NCI-H748 (cell line): ENCODE data around the gene CELSR2.
"Not testable (repeated sequence)": the region's sequence is repeated elsewhere in the genome, so short reads cannot be mapped to it uniquely, and the experiment has no call there.

ENCODE experiments used
- DNase-seq: peaks from one replicate; lab custom pipeline; 2025; ENCODE audit not compliant: unreplicated experiment; lab: John Stamatoyannopoulos, UW

CELSR2 gene

GRCh38 chr1:109300650-109301151 is 51.4 kb downstream of the CELSR2 start:
- DNase-seq: no peak

- DNase-seq: no peak
Measured at GRCh38 chr1:109301874-109302273, 52.5 kb downstream of the CELSR2 start.

GRCh38 chr1:109304226-109304920 is 55.0 kb downstream of the CELSR2 start:
- no peak for DNase-seq

GRCh38 chr1:109305991-109306390 is 56.7 kb downstream of the CELSR2 start:
- DNase-seq: not testable (repeated sequence)

- DNase-seq: no peak
Measured at GRCh38 chr1:109306832-109307273, 57.5 kb downstream of the CELSR2 start, which contains the start of gene MYBPHL. TSS of gene MYBPHL (minus strand) at chr1:109307011. CDS start at chr1:109306991, 20 bp downstream.

GRCh38 chr1:109307274-109308021 is 58.1 kb downstream of the CELSR2 start:
- DNase-seq: peak; percentile 41

- DNase-seq: no peak
Measured at GRCh38 chr1:109309347-109309746, 60.0 kb downstream of the CELSR2 start.

GRCh38 chr1:109312246-109312645 is 62.9 kb downstream of the CELSR2 start:
- no peak for DNase-seq

- no peak for DNase-seq
Measured at GRCh38 chr1:109312978-109313775, 63.8 kb downstream of the CELSR2 start.

- no peak for DNase-seq
Measured at GRCh38 chr1:109314795-109315194, 65.5 kb downstream of the CELSR2 start.

- DNase-seq: no peak
Measured at GRCh38 chr1:109315288-109315687, 65.9 kb downstream of the CELSR2 start.

GRCh38 chr1:109316506-109316905 is 67.2 kb downstream of the CELSR2 start:
- DNase-seq: no peak

GRCh38 chr1:109319114-109319513 is 69.8 kb downstream of the CELSR2 start:
- no peak for DNase-seq

- DNase-seq: no peak
Measured at GRCh38 chr1:109322974-109323373, 73.6 kb downstream of the CELSR2 start.
